Activated T-cell treated with anti-CD3 and anti-CD28 coated beads, Interleukin-2, amount 50 U/mL, for 1 hour (primary cell): ENCODE results near the gene ARL4D.
"Not testable (repeated sequence)": the region's sequence is repeated elsewhere in the genome, so short reads cannot be mapped to it uniquely, and the experiment has no call there.

ENCODE experiments used
- DNase-seq: peaks from one replicate; pipeline ENCODE4 v3.0.0-alpha.2; 2020

The ARL4D gene

DNA sequence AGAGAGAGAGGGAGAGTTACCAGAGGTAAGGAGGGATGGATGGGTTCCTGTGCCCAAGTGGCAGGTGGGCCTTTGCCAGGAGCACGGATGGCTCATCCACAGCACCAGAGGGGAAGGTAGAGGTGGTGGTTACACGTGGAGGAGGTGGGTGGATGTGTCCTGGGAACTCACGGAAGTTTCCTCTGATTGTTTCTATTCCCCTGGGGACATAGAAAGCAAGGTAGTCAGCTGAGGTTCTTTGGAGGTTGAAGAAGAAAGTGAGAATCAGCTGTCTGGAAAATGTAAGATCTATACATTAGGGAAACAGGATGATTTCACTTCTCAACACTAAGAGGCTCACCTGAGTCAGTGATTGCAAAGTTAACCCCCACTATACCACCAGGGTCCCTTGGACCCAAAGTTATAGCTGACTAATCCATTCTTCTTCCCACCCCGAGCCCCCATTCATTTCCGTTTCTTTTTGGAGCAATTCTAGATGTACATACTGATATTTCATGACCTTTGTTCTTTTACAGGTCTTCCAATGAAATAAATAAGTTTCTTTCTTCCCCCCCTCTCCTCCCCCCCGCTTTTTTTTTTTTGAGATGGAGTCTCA lies 27.5 kb upstream of the ARL4D start:
- no peak for DNase-seq

DNA sequence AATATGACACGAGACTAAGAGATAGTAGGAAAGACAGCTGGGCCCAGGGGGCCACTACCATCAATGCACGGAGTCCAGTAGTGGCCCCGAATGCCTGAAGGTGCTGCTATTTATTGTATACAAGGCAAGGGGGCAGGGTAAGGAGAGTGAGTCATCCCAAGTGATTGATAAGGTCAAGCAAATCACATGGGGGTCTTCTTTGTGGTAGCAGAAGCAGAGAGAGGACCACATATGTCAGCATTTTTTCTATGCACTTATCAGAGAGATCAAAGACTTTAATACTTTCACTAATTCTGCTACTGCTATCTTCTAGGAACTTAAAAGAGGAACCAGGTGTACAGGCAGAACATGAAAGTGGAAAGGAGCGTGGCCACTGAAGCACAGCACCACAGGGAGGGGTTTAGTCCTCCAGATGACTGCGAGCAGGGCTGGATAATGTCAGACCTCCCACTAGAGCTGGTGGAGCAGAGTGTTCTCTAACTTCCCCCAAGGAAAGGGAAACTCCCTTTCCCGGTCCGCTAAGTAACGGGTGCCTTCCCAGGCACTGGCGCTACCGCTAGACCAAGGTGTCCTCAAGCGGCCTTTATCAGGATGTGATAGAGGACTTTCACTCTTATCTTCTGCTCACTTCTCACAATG lies 26.4 kb upstream of the ARL4D start:
- DNase-seq, result no peak

DNA sequence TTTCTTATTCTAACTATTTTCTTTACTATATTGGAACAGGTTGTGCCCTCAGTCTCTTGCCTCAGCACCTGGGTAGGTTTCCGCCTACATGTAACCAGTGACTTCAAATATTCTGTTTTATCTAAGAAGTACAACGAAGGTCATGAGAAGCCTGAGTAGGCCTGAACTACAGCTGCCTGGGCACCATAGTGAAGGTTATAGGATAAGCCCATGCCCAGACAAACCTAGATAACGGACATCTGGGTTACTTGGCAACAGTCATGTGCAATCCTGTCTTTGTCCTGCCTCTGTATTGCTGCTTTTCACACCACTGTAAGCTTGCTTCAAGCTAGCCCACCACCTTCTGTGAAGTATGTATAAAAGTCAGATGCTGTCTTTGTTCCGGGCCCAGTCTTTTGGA lies 25.4 kb upstream of the ARL4D start:
- DNase-seq, result no peak

DNA sequence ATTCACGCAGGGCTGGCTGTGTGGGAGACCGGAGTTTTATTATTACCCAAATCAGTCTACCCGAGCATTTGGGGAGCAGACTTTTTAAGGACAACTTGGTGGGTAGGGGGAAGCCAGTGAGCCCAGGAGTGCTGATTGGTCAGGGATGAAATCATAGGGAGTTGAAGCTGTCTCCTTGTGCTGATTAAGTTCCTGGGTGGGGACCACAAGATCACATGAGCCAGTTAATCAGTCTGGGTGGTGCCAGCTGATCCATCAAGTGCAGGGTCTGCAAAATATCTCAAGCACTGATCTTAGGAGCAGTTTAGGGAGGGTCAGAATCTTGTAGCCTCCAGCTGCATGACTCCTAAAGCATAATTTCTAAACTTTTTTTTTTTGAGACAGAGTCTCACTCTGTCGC lies 22.9 kb upstream of the ARL4D start:
- DNase-seq, result not testable (repeated sequence)

DNA sequence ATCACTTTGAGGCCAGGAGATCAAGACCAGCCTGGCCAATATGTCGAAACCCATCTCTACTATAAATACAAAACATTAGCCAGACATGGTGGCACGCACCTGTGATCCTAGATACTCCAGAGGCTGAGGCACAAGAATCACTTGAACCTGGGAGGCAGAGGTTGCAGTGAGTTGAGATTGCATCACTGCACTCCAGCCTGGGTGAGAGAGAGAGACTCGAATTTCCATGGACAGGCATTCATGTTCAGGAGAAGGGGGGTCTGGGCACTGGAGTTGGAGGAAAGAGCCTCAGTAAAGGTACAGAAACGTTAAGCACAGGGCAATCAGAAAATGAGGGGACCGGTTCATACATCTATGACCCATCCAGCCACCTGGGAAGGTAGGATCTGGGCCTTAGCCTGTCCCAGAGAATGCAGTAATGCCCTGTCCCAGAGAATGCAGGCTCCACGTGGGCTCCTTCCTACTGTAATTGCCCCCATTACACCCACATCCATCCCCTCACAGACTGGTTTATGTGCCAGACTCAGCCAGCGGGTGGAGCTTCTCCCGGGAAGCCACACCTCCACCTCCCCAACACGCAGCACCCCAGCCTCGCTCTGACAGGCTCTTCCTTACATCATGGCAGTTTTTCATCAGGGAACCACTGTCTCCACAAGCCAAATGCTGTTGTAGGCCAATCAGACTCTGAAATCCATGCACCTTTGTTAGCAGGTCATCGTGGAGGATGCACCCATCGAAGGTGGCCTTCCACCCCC lies 21.6 kb upstream of the ARL4D start:
- no peak for DNase-seq

DNA sequence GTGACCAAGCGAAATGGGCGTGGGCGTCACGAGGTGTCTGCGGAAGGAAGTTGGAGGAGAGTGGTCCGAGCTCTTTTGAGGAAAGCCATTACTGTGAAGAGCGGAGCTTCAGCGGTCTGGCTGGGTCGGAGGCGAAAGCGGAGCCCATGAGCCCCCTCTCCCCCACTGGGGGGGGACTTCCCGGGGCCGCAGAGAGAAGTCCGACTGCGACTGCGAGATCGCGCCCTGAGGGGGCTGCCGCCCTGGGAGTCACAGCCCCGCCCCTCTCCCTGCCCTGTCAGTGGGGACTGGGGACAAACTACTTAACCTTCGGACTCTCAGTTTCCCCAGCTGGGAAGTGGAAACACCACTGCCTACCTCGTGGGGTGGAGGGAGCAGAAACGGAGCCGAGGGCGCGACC lies 20.0 kb upstream of the ARL4D start:
- no peak for DNase-seq

DNA sequence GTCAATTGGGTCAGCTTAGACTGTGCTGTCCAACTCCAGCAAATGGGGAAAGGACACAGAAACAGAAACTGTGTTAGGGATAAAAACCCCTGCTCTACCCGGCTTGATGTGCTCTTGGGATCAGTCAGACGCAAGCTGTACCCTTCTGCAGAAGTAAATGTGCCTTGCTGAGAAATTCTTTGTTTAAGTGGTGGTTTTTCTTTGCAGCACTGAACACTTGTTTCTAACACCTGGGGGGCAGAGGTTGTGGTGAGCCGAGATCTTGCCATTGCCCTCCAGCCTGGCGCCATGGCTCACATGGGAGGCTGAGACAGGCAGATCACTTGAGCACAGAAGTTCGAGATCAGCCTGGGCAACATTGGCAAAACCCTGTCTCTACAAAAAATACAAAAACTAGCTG lies 18.5 kb upstream of the ARL4D start:
- no peak for DNase-seq

DNA sequence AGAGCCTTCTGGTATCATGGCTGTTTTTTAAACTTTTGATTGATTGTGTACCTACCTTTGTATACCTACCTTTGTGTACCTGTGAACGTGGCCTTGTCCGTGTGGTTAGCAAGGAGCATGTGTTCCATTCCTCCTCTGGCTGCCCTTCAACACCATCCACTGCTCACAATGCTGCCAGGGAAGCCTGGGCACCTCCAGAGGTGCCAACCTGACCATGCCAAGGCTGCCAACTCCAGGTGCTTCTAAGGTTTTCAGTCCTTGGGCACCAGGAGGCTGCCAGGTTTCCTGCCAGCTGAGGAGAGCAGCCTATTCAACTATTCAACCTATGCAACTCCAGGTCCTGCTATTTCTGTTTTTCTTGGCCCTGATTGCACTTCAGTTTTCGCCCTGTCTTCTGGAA lies 17.6 kb upstream of the ARL4D start:
- DNase-seq, result no peak

DNA sequence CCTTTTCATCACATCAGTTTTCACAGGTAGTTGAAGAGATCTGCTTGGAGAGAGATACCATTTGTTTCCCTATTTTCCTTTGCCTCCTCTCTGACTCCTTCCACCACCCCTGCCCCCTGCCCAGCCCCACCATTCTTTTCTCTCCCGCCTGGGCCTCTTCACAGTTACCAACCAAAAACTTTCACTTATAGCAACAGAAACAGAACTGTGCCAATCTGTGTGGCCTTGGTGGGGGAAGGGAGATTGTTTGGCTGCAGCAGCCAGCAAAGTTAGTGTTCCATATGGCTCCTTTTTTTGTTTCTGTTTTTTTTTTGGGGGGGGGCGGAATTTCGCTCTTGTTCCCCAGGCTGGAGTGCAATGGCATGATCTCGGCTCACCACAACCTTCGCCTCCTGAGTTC lies 17.2 kb upstream of the ARL4D start:
- no peak for DNase-seq

- no peak for DNase-seq
Observed at GRCh38 chr17:43382776-43383175, 16.0 kb upstream of the ARL4D start.

GRCh38 chr17:43383372-43383771 lies 15.4 kb upstream of the ARL4D start:
- DNase-seq, result no peak

GRCh38 chr17:43383826-43384475 lies 14.8 kb upstream of the ARL4D start:
- DNase-seq, result no peak

DNA sequence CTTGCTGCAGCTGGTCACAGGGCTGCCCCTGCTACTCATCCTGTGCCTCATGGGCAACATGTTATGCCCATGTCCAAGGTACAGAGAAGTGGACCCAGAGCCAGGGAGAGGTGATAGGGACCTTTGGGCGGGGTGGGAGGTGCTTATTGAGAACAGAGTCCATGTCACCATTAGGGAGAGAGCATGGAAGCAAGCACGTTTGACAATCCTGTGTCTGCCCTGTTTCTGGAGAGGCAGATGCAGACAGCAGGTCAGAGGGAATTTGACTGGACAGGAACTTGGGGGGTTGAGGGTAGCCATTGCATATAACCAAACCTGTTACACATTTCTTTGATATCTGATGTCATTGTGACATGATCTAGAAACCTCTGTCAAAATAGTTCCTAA lies 14.3 kb upstream of the ARL4D start:
- DNase-seq, result no peak

GRCh38 chr17:43385046-43385831 lies 13.6 kb upstream of the ARL4D start:
- no peak for DNase-seq

DNA sequence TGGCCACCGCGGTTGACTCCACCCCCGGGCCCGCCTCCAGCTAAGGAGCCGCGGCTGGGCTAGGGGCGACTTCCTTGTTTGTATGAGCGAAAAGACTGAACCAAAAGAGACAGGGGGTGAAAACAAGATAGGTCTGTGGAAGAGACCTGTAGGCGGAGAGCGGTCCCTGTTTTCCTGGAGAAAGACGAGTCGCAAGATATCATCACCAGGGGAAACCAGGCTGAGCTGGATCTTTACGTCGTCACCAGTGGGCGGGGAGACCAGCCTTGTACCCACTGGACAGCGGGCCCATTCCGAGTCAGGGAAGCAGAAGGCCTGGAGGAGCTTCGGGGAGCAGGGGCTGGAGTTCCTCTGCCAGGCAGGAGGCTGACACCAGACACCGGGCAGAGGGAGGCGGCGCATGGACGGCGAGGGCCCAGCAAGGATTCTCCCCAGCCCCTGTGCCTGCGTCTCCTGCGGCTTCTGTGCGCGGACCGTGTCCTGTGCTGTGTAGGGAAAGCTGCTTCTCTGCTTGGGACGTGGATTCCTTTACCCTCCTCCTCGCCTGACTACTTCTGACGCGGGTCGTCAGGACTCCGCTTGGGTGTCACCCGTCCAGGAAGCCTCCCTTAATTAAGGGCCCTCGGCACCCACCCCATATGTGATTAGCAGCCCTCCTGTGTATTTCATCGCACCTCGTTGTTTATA lies 10.3 kb upstream of the ARL4D start:
- DNase-seq, result peak; percentile 93

GRCh38 chr17:43389046-43389947 lies 9.5 kb upstream of the ARL4D start:
- peak; percentile 80 for DNase-seq

DNA sequence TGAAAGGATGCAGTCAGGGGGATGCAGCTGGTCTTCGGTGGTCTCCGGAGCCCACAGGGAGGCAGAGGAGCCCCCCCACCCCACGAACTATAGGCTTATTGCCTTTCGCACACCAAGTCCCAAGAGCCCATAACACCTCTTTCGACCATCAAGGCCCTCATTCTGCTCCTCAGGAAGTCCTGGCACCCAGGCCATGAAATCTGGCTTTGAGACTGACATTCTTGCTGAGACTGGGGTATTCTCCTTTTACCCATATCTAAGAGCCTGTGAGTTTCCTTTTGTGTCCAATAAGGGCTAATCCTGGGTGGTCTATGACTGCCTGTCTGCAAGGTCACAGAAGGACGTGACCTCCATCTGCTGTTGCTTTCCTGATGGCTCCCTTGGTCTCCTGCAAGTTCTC lies 6.4 kb upstream of the ARL4D start:
- no peak for DNase-seq

GRCh38 chr17:43393944-43394482 lies 4.8 kb upstream of the ARL4D start:
- peak; percentile 84 for DNase-seq

- not testable (repeated sequence) for DNase-seq
Observed at GRCh38 chr17:43394696-43395095, 4.1 kb upstream of the ARL4D start.

DNA sequence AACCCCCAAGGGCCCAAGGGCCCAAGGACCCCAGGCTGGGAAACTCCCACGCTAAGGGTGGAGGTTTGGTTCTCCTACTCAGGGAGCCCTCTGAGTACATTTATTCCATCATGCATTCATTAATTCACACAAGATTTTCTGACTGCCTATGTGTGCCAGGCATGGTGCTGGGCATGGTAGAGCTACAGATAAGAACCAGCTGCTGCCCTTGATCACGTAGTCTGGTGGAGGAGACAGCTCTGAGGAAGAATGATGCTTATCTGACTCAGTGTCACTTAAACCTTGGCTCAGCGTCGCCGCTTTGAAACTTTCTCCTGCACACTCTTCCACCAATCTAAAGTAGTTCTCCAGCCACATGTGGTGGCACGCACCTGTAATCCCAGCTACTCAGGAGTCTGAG lies 3.6 kb upstream of the ARL4D start:
- no peak for DNase-seq

- no peak for DNase-seq
Observed at GRCh38 chr17:43396491-43397060, 2.2 kb upstream of the ARL4D start.
